ENCODE results near the gene RPS8. TPM values are rescaled to one million over a fixed set of nuclear protein-coding genes. Genes with fewer than 3 reads are reported as not detected.

Gene RPS8
- total and polyA plus RNA-seq, 8 donors, result 322 to 3,429 (median 2,146) TPM

- no peak for TF ChIP-seq CTCF (IDR thresholded peaks at IDR 0.05)
- TF ChIP-seq POLR2A (IDR thresholded peaks at IDR 0.05), result no peak
- TF ChIP-seq POLR2AphosphoS5 (IDR thresholded peaks at IDR 0.05), result no peak
- TF ChIP-seq EP300 (IDR thresholded peaks at IDR 0.05), result no peak
- Histone ChIP-seq H3K9me3 (no peaks in the 10 kb centered on the region), H3K27ac (peak overlapping the region in 3 of 5 donors; percentile 27 to 78 (median 72)), H3K36me3 (peaks cover under 1 to 18% (median 16%) of the 10 kb centered on the region in 4 donors), H3K4me1 (peaks cover 32 to 36% (median 34%) of the 10 kb centered on the region in 4 donors), H3K27me3 (no peaks in the 10 kb centered on the region), H3K4me3 (peak overlapping the region; percentile 47 to 51 (median 50))
- intact Hi-C loops (cut with DNase I; ENCODE audit: low total_unique reads), result no loop called here
- peak in 1 of 2 donors; percentile 6 for DNase-seq
- 35 to 78% (median 37%) methylated on average over 4 to 11 of the region's 11 CpGs for WGBS, 5 donors
These were observed 10.3 kb downstream of the RPS8 start for GRCh38 chr1:44785501-44786137.

DNA sequence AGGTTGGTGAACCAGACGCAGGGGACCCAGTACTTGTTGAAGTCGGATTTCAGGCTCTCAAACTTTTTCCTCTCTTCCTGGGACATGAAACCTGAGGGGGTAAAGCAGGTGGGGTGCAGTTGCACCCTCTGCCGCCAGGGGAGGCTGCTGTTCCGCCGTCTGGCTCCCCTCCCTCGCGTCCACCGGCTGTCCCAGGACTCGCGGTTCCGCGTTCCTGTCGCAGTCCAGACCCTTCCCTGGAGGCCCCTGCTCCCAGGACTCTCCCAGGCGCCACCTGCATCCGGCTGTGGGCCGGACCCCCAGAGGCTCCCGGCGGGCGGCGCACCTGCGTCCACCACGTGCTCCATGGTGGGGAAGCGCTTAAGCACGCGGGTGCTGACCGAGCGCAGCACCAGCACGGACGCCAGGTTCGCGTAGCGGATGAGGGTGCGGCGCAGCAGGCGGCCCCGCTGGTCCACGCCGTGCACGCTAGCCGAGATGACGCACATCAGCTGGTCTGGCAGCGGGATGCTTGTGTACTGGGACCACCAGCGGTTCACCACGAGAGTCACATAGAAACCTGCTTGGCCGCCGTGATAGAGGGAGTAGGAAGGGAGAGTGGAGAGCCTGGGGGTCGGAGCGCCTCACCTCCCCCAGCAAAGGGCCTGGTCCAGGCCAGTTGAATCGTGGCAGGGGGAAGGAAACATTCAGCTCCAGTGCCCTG, 10.9 kb downstream of the RPS8 start:
- peak in 1 of 3 donors; percentile 62 for TF ChIP-seq POLR2AphosphoS5 (IDR thresholded peaks at IDR 0.05)
- no peak for TF ChIP-seq POLR2A (IDR thresholded peaks at IDR 0.05)
- TF ChIP-seq CTCF (IDR thresholded peaks at IDR 0.05), result peak in 6 of 7 experiments; percentile 72 to 100 (median 99)
- DNase-seq, result peak; percentile 77 to 93
- H3K27ac ChIP-seq, result peak overlapping the region; percentile 27 to 78 (median 52)
- peak overlapping the region; percentile 47 to 51 (median 50) for H3K4me3 ChIP-seq
- intact Hi-C loops (cut with DNase I; ENCODE audit: low total_unique reads), result no loop called here
- H3K9me3 ChIP-seq, result no peaks in the 10 kb centered on the region
- H3K27me3 ChIP-seq, result no peaks in the 10 kb centered on the region
- 4 to 8% (median 6%) methylated on average over 6 to 49 of the region's 49 CpGs for WGBS, 5 donors
- peaks cover 0 to 11% (median 9%) of the 10 kb centered on the region in 4 donors for H3K36me3 ChIP-seq
- H3K4me1 ChIP-seq, result peaks cover 32 to 36% (median 34%) of the 10 kb centered on the region in 4 donors

- WGBS, 5 donors, result 79 to 85% (median 83%) methylated on average over 8 to 9 of the region's 9 CpGs
- no peak for TF ChIP-seq CTCF (IDR thresholded peaks at IDR 0.05)
- TF ChIP-seq POLR2A (IDR thresholded peaks at IDR 0.05), result no peak
- no peak for TF ChIP-seq POLR2AphosphoS5 (IDR thresholded peaks at IDR 0.05)
- no peak for TF ChIP-seq EP300 (IDR thresholded peaks at IDR 0.05)
- H3K9me3 ChIP-seq, result no peaks in the 10 kb centered on the region
- peak overlapping the region; percentile 27 to 78 (median 52) for H3K27ac ChIP-seq
- peaks cover 32 to 36% (median 34%) of the 10 kb centered on the region in 4 donors for H3K4me1 ChIP-seq
- no peak for DNase-seq
- H3K4me3 ChIP-seq, result peak overlapping the region in 2 of 4 donors; percentile 47 to 51
- intact Hi-C loops (cut with DNase I; ENCODE audit: low total_unique reads), result no loop called here
- peaks cover 0 to 5% (median 3%) of the 10 kb centered on the region in 4 donors for H3K36me3 ChIP-seq
- H3K27me3 ChIP-seq, result no peaks in the 10 kb centered on the region
These were observed 11.6 kb downstream of the RPS8 start for GRCh38 chr1:44786841-44787426.

DNA sequence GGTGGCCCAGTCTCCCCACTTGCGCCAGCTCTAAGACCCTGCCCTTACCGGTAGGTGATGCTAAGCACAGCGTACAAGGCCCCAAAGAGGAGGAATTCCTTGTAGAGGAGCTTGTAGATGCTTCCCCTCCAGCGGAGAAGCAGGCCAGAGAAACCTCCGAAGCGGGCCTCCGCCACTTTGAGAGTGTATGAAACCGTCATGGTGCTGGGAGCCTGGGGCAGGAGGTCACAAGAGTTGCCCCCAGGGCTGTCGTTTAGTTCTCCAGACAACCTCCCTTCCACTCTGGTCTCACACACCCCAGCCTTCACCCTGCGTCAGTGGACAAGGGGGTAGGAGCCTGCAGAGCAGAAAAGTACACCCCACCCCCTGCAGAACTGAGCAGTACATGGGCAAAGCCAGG, 12.2 kb downstream of the RPS8 start:
- intact Hi-C loops (cut with DNase I; ENCODE audit: low total_unique reads), result no loop called here

More for the DNA sequence above, 12.2 kb downstream of the RPS8 start:
- Histone ChIP-seq H3K4me1 (peaks cover 32 to 36% (median 34%) of the 10 kb centered on the region in 4 donors), H3K27ac (no peak overlapping the region), H3K36me3 (no peaks in the 10 kb centered on the region), H3K9me3 (no peaks in the 10 kb centered on the region), H3K4me3 (no peak overlapping the region), H3K27me3 (no peaks in the 10 kb centered on the region)
- TF ChIP-seq POLR2A (IDR thresholded peaks at IDR 0.05) (no peak), POLR2AphosphoS5 (IDR thresholded peaks at IDR 0.05) (no peak), CTCF (IDR thresholded peaks at IDR 0.05) (no peak), EP300 (IDR thresholded peaks at IDR 0.05) (no peak)
- no peak for DNase-seq
- WGBS, 5 donors, result 93 to 96% (median 94%) methylated on average over 9 to 10 of the region's 10 CpGs
